AG09309 (cell line): ENCODE results near the gene TOPBP1.

Source experiments
- DNase-seq: peaks from one replicate; pipeline ENCODE4 v3.0.0-alpha.2; 2010; ENCODE audit warnings: low read depth
- H3K4me3 ChIP-seq: 2 replicates; pipeline ENCODE4 v1.5.1; 2011; ENCODE audit warnings: mild to moderate bottlenecking, low read depth, low read length, moderate library complexity; ENCODE audit not compliant: control insufficient read depth
- CTCF ChIP-seq: IDR thresholded peaks from 2 replicates; pipeline ENCODE4 v1.5.1; 2011; ENCODE audit warnings: mild to moderate bottlenecking, low read depth, low read length, inconsistent platforms; ENCODE audit not compliant: insufficient read depth, control insufficient read depth; ENCODE audit errors: missing control alignments

The TOPBP1 gene

GRCh38 chr3:133663569-133664313, 2.0 kb upstream of the TOPBP1 start:
- peak; percentile 8 for DNase-seq
- no peak overlapping the region for H3K4me3 ChIP-seq

GRCh38 chr3:133662278-133662651, 524 bp upstream of the TOPBP1 start:
- no peak for DNase-seq
- TF ChIP-seq CTCF, result no peak
- H3K4me3 ChIP-seq, result peak overlapping the region; percentile 95

More at GRCh38 chr3:133663569-133664313, 2.0 kb upstream of the TOPBP1 start:
- TF ChIP-seq CTCF, result peak; percentile 61

GRCh38 chr3:133659806-133660205, 1.9 kb downstream of the TOPBP1 start:
- no peak overlapping the region for H3K4me3 ChIP-seq
- no peak for TF ChIP-seq CTCF
- DNase-seq, result no peak

- no peak overlapping the region for H3K4me3 ChIP-seq
- TF ChIP-seq CTCF, result no peak
- no peak for DNase-seq
Measured at GRCh38 chr3:133655731-133656515, 5.8 kb downstream of the TOPBP1 start.

GRCh38 chr3:133649486-133650068, 12.2 kb downstream of the TOPBP1 start:
- DNase-seq, result no peak
- TF ChIP-seq CTCF, result no peak

GRCh38 chr3:133644768-133645167, 17.0 kb downstream of the TOPBP1 start:
- H3K4me3 ChIP-seq, result no peak overlapping the region
- no peak for TF ChIP-seq CTCF
- peak; percentile 55 for DNase-seq

More at GRCh38 chr3:133649486-133650068, 12.2 kb downstream of the TOPBP1 start:
- no peak overlapping the region for H3K4me3 ChIP-seq
